Measurements from ENCODE around the gene MACROD2. TPM values are rescaled to one million over a fixed set of nuclear protein-coding genes. Genes with fewer than 3 reads are reported as not detected.
"Not testable (repeated sequence)": the region's sequence is repeated elsewhere in the genome, so short reads cannot be mapped to it uniquely, and the experiment has no call there.

Gene MACROD2
- total and polyA plus RNA-seq, 11 donors, result 0.54 to 5.4 (median 2.4) TPM

- Histone ChIP-seq H3K27ac (no peak overlapping the region), H3K36me3 (no peaks in the 10 kb centered on the region), H3K4me1 (no peaks in the 10 kb centered on the region), H3K27me3 (no peaks in the 10 kb centered on the region), H3K4me3 (no peak overlapping the region), H3K9me3 (no peaks in the 10 kb centered on the region)
- intact Hi-C loops (cut with DNase I), result no loop called here
- DNase-seq, result no peak
- TF ChIP-seq POLR2A (IDR thresholded peaks at IDR 0.05), result no peak
- no peak for ATAC-seq
- WGBS, 4 donors, result 84 to 91% (median 89%) methylated on average over 1 of the region's 1 CpG
Measured at GRCh38 chr20:14208956-14209355, 213.6 kb downstream of the MACROD2 start.

- TF ChIP-seq CTCF (IDR thresholded peaks at IDR 0.05), result no peak
- no peak for TF ChIP-seq POLR2A (IDR thresholded peaks at IDR 0.05)
- intact Hi-C loops (cut with DNase I), result no loop called here
- Histone ChIP-seq H3K4me3 (no peak overlapping the region), H3K36me3 (no peaks in the 10 kb centered on the region), H3K27ac (no peak overlapping the region), H3K9me3 (no peaks in the 10 kb centered on the region), H3K27me3 (no peaks in the 10 kb centered on the region), H3K4me1 (no peaks in the 10 kb centered on the region)
- ATAC-seq, result no peak
- no peak for DNase-seq
- 70 to 85% (median 79%) methylated on average over 1 of the region's 1 CpG for WGBS, 4 donors
Measured at GRCh38 chr20:14210146-14210545, 214.8 kb downstream of the MACROD2 start.

GRCh38 chr20:14214046-14214445 lies 218.7 kb downstream of the MACROD2 start:
- Histone ChIP-seq H3K4me3 (no peak overlapping the region), H3K4me1 (no peaks in the 10 kb centered on the region), H3K9me3 (peaks cover 0 to 10% (median 0%) of the 10 kb centered on the region in 12 donors), H3K27me3 (no peaks in the 10 kb centered on the region), H3K27ac (no peak overlapping the region), H3K36me3 (no peaks in the 10 kb centered on the region)
- WGBS, 4 donors, result 63 to 75% (median 69%) methylated on average over 1 of the region's 1 CpG
- ATAC-seq (no peak), DNase-seq (no peak)
- intact Hi-C loops (cut with DNase I), result no loop called here
- TF ChIP-seq CTCF (IDR thresholded peaks at IDR 0.05), result no peak
- no peak for TF ChIP-seq POLR2A (IDR thresholded peaks at IDR 0.05)

DNA sequence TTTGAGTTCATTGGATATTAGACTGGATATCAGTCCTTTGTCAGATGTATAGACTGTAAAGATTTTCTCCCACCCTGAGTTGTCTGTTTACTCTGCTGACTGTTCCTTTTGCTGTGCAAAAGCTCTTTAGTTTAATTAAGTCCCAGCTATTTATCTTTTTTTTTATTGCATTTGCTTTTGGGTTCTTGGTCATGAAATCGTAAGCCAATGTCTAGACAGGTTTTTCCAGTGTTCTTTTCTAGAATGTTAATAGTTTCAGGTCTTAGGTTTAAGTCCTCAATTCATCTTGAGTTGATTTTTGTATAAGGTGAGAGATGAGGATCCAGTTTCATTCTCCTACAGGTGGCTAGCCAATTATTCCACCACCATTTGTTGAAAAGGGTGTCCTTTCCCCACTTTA lies 220.6 kb downstream of the MACROD2 start:
- H3K27me3 ChIP-seq; H3K27ac ChIP-seq; intact Hi-C loops (cut with DNase I); DNase-seq; H3K4me3 ChIP-seq; H3K4me1 ChIP-seq; ATAC-seq; H3K36me3 ChIP-seq: not testable (repeated sequence)
- peaks cover 0 to 10% (median 0%) of the 10 kb centered on the region in 12 donors for H3K9me3 ChIP-seq
- WGBS, 4 donors, result 74 to 90% (median 84%) methylated on average over 1 of the region's 1 CpG

GRCh38 chr20:14219801-14220461 lies 224.6 kb downstream of the MACROD2 start:
- H3K27ac ChIP-seq, result no peak overlapping the region
- WGBS, 4 donors, result 66 to 68% (median 68%) methylated on average over 4 of the region's 4 CpGs; no CpG with 5 or more reads in 1 of the 4 donors
- H3K4me1 ChIP-seq, result peaks cover 0 to 4% (median 0%) of the 10 kb centered on the region in 12 donors
- intact Hi-C loops (cut with DNase I), result no loop called here
- peak in 2 of 4 donors; percentile 64 for ATAC-seq
- H3K9me3 ChIP-seq, result peaks cover 0 to 10% (median 0%) of the 10 kb centered on the region in 12 donors
- TF ChIP-seq POLR2A (IDR thresholded peaks at IDR 0.05), result no peak
- TF ChIP-seq CTCF (IDR thresholded peaks at IDR 0.05), result no peak
- no peak overlapping the region for H3K4me3 ChIP-seq
- H3K36me3 ChIP-seq, result no peaks in the 10 kb centered on the region
- peak in 3 of 5 donors; percentile 25 to 45 (median 36) for DNase-seq
- no peaks in the 10 kb centered on the region for H3K27me3 ChIP-seq
